HG02763 (cell line): Measurements from ENCODE around the gene THADA.
"Not testable (repeated sequence)": the region's sequence is repeated elsewhere in the genome, so short reads cannot be mapped to it uniquely, and the experiment has no call there.

Experiments
- ATAC-seq: cut with Tn5 transposase; IDR thresholded peaks from one replicate; pipeline ENCODE4 v1.9.1; 2021; ENCODE audit warnings: mild to moderate bottlenecking, moderate library complexity; ENCODE audit not compliant: unreplicated experiment

The THADA gene

GRCh38 chr2:43605079-43605655 is 9.3 kb upstream of the THADA start:
- no peak for ATAC-seq

GRCh38 chr2:43604674-43605073 is 8.8 kb upstream of the THADA start:
- no peak for ATAC-seq

- ATAC-seq: not testable (repeated sequence)
These were observed 4.8 kb upstream of the THADA start for GRCh38 chr2:43600596-43600995.

GRCh38 chr2:43594875-43595274 is 963 bp downstream of the THADA start:
- ATAC-seq: no peak

GRCh38 chr2:43593254-43593653 is 2.6 kb downstream of the THADA start:
- no peak for ATAC-seq

GRCh38 chr2:43592443-43592842 is 3.4 kb downstream of the THADA start:
- ATAC-seq: no peak

- ATAC-seq: no peak
These were observed 10.1 kb downstream of the THADA start for GRCh38 chr2:43585708-43586107.

- no peak for ATAC-seq
These were observed 16.4 kb downstream of the THADA start for GRCh38 chr2:43579275-43579981.

- no peak for ATAC-seq
These were observed 18.6 kb downstream of the THADA start for GRCh38 chr2:43576981-43577892.

- no peak for ATAC-seq
These were observed 23.6 kb downstream of the THADA start for GRCh38 chr2:43572244-43572643.

- peak; percentile 71 for ATAC-seq
These were observed 25.9 kb downstream of the THADA start for GRCh38 chr2:43569921-43570320.

- no peak for ATAC-seq
These were observed 27.6 kb downstream of the THADA start for GRCh38 chr2:43568228-43568627.

- no peak for ATAC-seq
These were observed 29.4 kb downstream of the THADA start for GRCh38 chr2:43566461-43566729.

- ATAC-seq: no peak
These were observed 32.2 kb downstream of the THADA start for GRCh38 chr2:43563679-43564078.

GRCh38 chr2:43560231-43560547 is 35.6 kb downstream of the THADA start:
- ATAC-seq: no peak

- peak; percentile 68 for ATAC-seq
These were observed 36.2 kb downstream of the THADA start for GRCh38 chr2:43559391-43560230.

- ATAC-seq: no peak
These were observed 38.6 kb downstream of the THADA start for GRCh38 chr2:43557196-43557595.

- ATAC-seq: no peak
These were observed 39.6 kb downstream of the THADA start for GRCh38 chr2:43556256-43556655.

- no peak for ATAC-seq
These were observed 42.4 kb downstream of the THADA start for GRCh38 chr2:43553341-43553855.

- no peak for ATAC-seq
These were observed 43.8 kb downstream of the THADA start for GRCh38 chr2:43551990-43552389.

- not testable (repeated sequence) for ATAC-seq
These were observed 47.5 kb downstream of the THADA start for GRCh38 chr2:43548381-43548780.
